Measurements from ENCODE around the gene MSI2. TPM values are rescaled to one million over a fixed set of nuclear protein-coding genes. Genes with fewer than 3 reads are reported as not detected.

MSI2 gene
- total and polyA plus RNA-seq, 9 of the 15 experiments (the other 6 are each of a cell fraction or from before 2014, with no cell fraction given), result 4.6 to 61.8 (median 42.4) TPM

DNA sequence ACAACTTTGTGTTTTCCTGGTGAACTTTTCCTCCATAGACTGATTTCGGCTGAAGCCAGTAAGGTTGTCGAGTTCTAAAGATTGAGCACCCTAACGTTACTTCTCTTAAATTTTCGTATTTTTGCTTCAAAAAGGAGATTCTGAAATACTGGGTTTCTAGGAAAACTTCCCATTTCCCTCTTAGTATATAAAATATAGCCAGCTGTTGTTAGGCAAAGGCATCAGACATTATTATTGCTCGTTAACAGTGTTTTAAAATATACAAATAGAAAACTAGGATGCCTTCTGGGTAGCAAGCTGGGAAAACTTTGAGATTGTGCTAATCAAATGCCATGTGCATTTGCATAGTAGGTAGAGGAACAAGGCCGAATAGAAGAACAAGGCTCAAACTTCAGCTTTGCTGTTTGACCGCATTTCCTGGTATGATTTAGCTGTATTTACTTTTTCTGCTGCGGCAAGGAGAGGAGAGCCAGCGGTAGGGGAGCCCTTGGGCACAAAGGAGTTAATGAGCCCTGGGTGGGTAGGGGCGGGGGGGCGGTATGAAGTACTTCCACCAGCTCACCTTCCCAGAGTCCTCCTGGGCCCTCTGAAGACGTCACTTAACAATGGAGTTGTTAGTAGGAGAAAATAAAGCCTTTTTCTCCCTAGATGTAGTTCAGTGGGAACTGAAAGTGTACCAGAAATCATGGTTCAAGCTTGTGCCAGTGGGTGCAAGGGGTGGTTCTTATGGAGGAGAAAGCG is 151.9 kb downstream of the MSI2 start (continued):
- TF ChIP-seq CREB1 (IDR thresholded peaks at IDR 0.05) (no peak), CREB1 (CRISPR knock-in tag; IDR thresholded peaks at IDR 0.05) (no peak), MED1 (CRISPR knock-in tag; IDR thresholded peaks at IDR 0.05; ENCODE audit: borderline replicate concordance) (no peak), NELFE (IDR thresholded peaks at IDR 0.05; ENCODE audit: insufficient read depth, insufficient read length) (no peak), PRPF4 (IDR thresholded peaks at IDR 0.05; ENCODE audit: insufficient read depth, low read depth, low read length, poor library complexity, severe bottlenecking) (no peak), NFIC (IDR thresholded peaks at IDR 0.05) (no peak), TSHZ1 (CRISPR knock-in tag; IDR thresholded peaks at IDR 0.05) (no peak), POU5F1 (IDR thresholded peaks at IDR 0.05; ENCODE audit: borderline replicate concordance, low read depth, low read length, partially characterized antibody) (no peak)
- TF ChIP-seq, protein P1, sequence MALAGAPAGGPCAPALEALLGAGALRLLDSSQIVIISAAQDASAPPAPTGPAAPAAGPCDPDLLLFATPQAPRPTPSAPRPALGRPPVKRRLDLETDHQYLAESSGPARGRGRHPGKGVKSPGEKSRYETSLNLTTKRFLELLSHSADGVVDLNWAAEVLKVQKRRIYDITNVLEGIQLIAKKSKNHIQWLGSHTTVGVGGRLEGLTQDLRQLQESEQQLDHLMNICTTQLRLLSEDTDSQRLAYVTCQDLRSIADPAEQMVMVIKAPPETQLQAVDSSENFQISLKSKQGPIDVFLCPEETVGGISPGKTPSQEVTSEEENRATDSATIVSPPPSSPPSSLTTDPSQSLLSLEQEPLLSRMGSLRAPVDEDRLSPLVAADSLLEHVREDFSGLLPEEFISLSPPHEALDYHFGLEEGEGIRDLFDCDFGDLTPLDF (CRISPR knock-in tag; IDR thresholded peaks at IDR 0.05), result no peak
- TF ChIP-seq, protein P2, sequence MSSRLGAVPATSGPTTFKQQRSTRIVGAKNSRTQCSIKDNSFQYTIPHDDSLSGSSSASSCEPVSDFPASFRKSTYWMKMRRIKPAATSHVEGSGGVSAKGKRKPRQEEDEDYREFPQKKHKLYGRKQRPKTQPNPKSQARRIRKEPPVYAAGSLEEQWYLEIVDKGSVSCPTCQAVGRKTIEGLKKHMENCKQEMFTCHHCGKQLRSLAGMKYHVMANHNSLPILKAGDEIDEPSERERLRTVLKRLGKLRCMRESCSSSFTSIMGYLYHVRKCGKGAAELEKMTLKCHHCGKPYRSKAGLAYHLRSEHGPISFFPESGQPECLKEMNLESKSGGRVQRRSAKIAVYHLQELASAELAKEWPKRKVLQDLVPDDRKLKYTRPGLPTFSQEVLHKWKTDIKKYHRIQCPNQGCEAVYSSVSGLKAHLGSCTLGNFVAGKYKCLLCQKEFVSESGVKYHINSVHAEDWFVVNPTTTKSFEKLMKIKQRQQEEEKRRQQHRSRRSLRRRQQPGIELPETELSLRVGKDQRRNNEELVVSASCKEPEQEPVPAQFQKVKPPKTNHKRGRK (tag; IDR thresholded peaks at IDR 0.05), result no peak

Data from K562 (cell line).